Fibroblast of skin of scalp (primary cell): ENCODE data around the gene MRGPRF.
A peak's percentile ranks its signal among the peaks of the same experiment; 100 is the strongest.

ENCODE experiments used
- DNase-seq: peaks from one replicate; pipeline ENCODE4 v3.0.0-alpha.2; 2013

Gene MRGPRF

DNA sequence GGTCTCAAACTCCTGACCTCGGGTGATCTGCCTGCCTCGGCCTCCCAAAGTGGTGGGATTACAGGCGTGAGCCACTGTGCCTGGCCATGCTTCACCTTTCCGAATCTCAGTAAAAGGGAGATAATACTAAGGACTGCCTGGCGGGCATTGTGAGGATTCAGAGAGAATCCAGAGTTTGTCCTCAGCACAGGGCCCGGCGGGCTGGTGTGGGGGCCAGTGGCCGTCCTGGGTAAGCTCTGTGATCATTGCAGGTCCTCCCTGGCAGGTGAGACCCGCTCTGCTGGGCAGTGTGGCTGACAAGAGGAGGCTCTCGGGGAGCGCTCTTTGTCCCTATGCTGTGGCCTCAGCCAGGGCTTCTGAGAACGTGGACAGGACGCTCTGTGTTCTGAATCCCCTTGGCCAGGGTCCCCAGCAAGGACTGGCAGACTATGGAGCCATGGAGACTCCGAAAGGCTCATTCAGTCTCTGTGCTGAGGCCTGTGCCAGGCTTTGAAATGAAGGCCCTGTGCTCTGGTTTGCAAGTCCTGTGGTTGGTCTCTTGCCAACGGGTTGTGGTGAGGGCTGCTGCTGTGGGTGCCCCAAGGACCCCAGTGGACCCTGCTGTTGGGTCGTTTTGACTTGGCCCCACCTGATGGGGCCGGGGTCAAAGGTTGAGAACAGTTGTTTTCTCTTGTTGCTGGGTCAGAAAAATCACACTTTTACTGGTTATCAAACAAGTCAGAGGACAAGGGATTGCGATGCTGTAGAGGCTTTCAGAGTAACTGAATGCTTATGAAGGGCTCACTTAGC, 37.7 kb upstream of the MRGPRF start:
- DNase-seq: no peak

DNA sequence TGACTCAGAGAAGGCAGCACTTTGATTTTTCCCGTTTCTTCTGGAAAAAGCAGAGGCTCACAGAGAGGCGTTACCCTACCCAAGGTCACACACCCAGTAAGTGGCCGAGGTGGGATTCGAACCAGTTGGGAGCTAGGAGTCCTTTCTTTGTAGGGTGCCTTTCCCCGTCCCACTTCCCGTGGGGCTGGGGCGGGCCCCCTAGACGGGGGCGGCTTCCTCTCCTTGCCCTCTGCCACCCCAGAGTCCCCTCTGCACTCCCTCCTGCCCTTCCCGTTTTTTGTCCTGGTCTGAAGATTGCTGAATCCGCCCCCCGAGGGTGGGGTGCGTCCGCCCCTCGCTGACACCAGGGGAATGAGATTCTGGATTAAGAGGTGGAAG, 36.4 kb upstream of the MRGPRF start:
- no peak for DNase-seq

DNA sequence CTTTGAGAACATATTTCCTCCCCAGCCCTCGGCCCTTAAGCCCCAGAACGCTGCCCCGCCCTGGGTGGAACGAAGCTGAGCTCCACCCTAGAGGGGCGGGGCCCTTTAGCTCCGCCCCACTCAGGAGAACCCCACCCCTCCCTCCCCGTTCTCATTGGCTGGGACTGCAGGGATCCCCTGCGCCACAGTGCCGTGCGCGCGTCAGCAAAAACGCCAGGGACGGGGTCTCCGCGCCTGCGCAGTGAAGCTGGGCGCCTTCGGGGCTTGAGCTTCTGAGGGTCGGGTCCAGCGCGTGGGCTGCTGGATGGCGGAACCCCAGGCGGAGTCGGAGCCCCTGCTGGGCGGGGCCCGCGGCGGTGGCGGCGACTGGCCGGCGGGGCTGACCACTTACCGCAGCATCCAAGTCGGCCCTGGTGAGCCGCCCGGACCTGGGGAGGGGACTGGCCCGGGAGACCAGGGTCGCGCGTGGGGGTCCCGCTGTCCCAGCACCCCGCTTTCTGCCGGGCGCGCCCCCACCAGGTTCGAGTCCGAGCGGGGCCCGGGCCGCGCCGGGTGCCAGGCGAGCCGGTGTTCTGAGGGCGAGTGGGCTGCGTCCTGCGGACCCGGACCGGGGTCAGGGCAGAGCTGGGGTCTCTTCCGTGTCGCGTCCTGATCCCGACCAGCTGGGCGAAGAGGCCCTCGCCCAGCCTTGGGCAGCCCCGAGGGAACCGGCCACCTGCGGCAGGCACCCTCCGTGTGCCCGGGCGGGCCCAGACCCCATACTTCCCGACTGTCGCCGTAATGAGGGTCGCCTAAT, 35.8 kb upstream of the MRGPRF start, which contains the start of gene TPCN2:
Gene TPCN2, plus strand, starts transcription at position 239 of the 796 bp plus-strand sequence. Its CDS starts 66 bp downstream, at position 305.
- DNase-seq: peak; percentile 97

DNA sequence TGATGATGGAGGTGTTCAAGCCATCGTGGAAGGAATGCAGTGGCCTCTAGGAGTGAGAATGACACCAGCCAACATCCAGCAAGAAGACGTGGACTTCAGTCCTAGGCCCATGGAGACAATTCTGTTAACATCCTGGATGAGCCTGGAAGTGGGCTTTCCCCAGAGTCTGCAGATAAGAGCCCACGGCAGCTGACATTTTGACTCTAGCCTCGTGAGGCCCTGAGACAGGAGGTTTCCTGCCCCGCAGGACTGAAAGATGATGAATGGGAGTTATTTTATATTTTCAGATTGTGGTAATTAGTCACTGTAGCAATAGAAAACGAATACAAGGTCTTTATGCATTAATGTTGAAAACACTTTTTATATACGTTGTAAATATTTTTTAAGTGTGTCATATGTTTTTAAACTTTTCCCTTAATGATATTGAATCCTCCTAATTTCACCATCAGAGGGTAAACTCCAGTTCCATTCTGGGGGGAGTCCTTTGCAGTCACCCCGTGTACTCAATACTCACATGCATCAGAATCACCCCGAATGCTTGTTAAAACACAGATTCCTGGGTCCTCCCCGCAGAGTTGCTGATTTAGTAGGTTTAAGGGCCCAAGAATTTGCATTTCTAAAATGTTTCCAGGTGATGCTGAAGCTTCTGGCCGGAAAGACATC, 35.1 kb upstream of the MRGPRF start:
- peak; percentile 23 for DNase-seq

- DNase-seq: peak; percentile 84
Observed at GRCh38 chr11:69044111-69045013, 31.3 kb upstream of the MRGPRF start.

DNA sequence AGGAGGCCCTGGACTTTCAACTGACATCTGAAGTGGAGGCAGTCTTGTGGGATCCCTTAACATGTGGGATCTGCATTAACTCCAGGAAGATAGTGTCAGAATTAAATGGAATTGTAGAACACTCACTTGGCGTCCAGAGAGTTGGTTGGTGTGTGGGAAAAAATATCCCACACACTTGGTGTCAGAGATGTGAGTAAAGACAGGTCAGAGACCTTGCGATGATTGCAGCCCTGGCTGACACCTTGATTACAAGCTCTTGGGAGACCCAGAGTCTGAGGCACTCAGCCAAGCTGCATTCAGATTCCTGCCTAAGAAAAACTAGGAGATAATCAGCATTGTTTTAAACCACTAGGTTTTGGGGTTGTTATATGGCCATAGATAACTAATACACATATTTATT, 28.5 kb upstream of the MRGPRF start:
- no peak for DNase-seq

GRCh38 chr11:69040581-69041260, 27.7 kb upstream of the MRGPRF start:
- peak; percentile 95 for DNase-seq

DNA sequence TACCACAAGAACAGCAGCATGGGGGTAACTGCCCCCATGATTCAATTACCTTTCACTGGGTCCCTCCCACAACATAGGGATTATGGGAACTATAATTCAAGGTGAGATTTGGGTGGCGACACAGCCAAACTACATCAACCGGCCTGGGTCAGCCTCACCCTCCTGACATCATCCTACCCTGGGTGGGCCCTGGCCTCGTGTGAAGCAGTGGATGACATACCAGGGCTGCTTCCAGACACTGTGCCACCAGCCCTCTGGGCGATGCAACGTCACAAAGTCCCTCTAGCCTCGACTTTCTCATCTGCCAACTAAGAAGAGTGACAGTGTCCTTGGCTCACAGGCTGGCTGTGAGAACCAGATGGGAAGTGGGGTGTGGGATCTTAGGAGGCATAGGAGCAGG, 27.0 kb upstream of the MRGPRF start:
- DNase-seq: peak; percentile 21

DNA sequence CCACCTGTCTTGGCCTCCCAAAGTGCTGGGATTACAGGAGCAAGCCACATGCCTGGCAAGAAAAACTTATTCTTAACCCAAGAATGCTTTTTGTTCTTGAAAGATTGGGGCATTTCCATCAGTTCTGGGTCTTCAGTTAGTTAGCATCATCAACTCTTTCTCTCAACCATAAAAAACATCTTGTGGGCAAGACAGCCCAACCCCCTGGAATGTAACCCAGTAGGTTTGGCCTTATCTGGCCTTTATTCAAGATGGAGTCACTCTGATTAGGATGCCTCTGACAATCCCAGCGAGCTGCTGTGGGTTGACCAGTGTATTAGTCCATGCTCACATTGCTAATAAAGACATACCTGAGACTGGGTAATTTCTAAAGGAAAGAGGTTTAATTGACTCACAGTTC, 26.5 kb upstream of the MRGPRF start:
- peak; percentile 45 for DNase-seq

- DNase-seq: no peak
Observed at GRCh38 chr11:69037544-69037943, 24.5 kb upstream of the MRGPRF start.

DNA sequence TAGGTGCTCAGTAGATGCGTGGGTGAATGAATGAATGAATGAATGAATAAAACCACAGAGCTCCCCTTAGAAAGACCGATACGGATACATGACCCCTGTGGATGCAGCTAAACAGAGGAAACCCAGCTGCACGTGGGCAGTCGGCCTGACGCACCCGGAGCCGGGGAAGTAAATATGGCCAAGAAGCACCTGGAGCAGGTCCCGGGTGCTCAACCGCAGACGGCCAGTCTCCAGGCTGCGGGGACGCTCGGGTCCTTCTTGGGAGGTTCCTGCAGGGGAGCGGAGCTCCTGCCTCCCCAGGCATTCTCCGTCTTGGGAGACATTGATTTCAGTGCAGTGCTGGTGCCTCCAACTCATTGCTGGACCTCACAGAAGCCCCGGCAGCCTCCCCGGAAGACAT, 24.0 kb upstream of the MRGPRF start:
- no peak for DNase-seq

DNA sequence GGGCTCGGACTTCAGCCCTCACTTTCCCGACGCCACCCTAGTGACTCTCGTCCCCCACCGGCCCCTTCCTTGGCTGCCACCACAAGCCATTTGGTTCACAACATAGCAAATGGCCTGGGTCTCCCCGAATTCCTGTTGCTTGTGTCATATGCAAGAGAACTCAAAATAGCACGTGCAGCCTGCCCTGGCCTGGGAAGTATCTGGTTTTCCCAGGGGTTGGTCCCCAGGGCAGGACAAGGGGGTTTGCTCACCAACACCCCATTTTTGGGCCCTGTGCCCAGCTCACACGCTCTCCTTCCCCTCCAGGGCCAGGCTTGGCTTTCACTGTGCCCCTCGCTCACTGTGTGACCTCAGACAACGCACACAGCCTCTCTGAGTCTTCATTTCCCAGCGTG, 22.9 kb upstream of the MRGPRF start:
- peak; percentile 71 for DNase-seq

DNA sequence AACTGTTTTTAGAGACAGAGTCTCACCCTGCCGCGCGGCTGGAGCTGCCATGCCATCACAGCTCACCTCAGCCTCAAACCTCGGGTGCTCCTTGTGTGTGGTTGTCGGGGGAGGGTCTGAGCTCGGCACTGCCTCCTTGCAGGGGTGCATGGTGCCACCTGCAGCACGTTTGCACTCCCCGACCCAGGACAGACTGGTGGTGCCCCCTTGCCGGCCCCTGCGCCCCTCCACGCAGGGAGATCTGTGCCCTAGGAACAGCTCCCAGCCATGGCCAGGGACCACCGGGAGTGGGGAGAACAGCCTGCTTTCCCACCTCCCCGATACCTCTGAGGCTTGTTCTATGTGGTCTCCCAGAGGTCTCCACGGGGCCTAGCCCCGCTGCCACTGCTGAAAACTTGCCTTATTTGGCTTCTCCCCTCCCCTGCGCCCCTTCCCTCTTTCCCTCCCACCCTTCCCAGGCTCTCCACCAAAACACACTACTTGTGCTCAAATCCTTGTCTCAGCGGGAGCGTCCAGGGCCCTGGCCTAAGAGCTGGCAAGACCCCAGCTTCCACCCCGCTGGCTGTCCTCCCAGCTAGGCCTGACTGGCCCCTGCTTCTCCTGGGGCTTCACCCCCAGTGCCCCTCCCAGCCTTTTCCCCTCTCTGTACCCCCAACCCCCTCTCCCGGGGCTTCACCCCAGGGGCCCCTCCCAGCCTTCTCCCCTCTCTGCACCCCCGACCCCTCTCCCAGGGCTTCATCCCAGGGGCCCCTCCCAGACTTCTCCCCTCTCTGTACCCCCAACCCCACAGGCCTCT, 22.3 kb upstream of the MRGPRF start:
- DNase-seq: no peak

DNA sequence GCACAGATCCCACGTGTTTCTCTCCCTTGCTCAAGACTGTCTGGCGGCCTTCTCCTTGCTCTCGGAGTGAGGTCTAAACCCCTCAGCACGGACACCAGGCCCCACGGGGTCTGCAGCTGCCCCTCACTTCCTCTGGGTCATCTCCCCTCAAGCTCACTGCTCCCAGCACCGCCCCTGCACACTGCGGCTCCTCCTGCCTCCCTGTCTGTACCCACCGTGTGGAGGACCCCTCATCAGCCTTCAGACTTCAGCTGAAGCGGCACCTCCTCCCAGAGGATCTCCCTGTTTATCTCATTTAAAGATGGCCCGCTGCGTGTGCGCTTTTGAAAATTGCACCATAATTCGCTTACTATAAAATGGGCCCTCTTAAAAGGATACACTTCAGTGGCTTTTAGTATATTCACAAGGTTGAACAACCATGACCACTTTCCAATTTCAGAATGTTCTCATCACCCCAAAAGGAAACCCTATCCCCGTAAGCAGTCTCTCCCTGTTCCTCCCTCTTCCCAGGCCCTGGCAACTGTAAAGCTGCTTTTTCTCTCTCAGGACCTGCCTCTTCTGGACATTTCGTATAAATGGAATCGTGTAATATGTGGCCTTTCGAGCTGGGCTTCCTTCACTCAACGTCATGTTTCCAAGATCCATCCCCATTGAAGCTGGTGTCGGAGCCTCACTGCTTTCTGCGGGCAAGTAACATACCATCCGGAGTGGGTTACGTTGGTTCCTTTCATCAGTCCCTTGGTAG, 21.2 kb upstream of the MRGPRF start:
- DNase-seq: no peak

GRCh38 chr11:69033431-69033830, 20.4 kb upstream of the MRGPRF start:
- DNase-seq: no peak

- DNase-seq: no peak
Observed at GRCh38 chr11:69032833-69033232, 19.8 kb upstream of the MRGPRF start.

DNA sequence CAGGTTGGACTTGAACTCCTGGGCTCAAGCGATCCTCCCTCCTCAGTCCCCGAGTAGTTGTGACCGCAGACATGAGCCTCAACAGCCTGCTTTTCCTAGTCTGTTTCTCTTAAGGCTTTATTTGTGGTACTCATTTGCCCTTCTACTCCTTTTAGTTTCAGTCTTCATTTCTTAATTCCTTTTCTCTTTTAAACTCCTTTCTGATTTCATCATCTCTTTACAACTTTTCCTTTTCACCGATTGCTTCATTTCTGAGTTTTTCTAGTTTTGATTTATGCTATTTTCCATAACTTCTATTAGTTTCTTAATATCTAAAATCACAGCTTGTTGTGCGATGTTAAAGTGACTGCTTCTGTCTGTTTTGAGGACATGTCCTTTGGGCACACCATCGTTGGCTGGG, 17.3 kb upstream of the MRGPRF start:
- no peak for DNase-seq

- DNase-seq: no peak
Observed at GRCh38 chr11:69027704-69028372, 14.8 kb upstream of the MRGPRF start.

DNA sequence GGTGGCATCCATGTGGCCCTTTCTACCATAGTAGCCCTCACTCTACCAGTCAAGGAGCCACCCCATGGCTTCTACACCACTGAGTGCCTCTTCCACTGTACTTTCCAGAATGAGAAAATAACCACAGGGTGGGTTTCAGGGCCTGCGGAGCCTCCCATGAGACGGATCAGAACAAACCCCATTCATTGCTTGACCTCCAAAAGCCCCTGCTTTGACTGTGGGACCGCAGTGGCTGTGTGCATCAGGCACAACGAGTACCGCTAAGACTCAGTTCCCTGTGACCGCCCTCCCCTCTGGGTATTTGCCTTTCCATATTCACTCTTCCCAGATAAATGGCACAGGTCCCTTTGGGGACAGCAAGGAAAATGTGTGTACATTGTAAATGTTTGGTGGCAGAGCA, 11.5 kb upstream of the MRGPRF start:
- DNase-seq: no peak

DNA sequence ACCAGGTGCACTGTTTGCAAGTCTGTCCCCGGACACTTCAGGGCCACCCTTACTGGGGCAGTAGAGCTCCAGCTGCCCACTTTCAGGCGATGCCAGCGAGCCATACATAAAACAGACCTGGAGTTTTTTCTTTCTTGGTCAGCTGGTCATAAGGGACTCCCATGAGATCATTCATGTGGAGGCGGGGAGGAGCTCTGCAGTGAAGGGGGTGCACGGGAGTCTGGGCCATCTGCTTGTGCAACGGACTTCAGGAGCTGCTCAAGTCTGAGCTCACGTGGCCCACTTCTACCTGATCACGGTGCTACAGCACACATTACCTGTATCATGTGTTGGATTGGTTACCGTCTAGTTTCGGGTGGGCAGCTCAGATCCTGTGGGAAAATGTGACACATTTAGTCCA, 9.2 kb upstream of the MRGPRF start:
- no peak for DNase-seq
